HEK293 (cell line): ENCODE measurements around the gene TSHZ2.

ENCODE experiments used
- ZFP37 ChIP-seq: fragments of 450-650 bp; formaldehyde crosslinking; IDR thresholded peaks from 2 replicates; pipeline ENCODE4 v1.5.1; 2016; ENCODE audit warnings: missing biosample characterization, missing genetic modification characterization
- ZNF184 ChIP-seq: fragments of 450-650 bp; IDR thresholded peaks from 2 replicates; pipeline ENCODE4 v1.5.1; 2018; ENCODE audit warnings: missing biosample characterization, mild to moderate bottlenecking, missing genetic modification characterization
- ZNF658 ChIP-seq: fragments of 450-650 bp; formaldehyde crosslinking; IDR thresholded peaks from 2 replicates; pipeline ENCODE4; 2016; ENCODE audit warnings: missing biosample characterization, missing genetic modification characterization
- TF ChIP-seq, protein P1 (sequence below): fragments of 450-650 bp; formaldehyde crosslinking; IDR thresholded peaks from 2 replicates; pipeline ENCODE4 v1.5.1; 2016; ENCODE audit warnings: missing biosample characterization, missing genetic modification characterization, borderline replicate concordance
- TF ChIP-seq, protein P2 (sequence below): fragments of 450-650 bp; formaldehyde crosslinking; IDR thresholded peaks from 2 replicates; pipeline ENCODE4 v1.5.1; 2016; ENCODE audit warnings: missing biosample characterization, missing genetic modification characterization

DNA sequence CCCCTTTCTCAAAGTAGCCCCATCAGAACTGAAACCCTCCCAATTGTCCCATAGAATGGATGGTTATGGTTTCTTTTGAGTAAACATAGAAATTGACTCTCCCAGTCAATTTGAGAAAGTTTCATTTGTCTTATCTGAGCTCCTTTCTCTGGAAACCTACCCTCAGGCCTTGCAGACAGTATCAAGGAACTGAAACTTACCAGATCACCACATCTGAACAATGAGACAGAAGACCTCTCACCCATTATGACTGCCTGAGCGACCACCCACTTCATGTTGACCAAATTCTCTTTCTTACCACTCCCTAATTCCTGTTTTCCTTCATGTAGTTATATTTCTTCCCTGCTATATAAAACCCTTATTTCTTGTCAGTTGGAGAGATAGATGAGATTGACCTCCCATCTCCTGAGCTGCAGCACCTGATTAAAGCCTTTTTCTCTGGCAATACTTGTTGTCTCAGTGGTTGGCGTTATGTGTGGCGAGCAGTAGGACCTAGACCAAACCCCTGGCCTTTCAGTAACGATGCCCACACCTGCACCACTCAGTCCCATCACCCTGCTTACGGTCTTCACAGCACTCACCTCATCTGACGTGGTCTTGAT, 482.6 kb downstream of the TSHZ2 start:
- TF ChIP-seq, protein P1, sequence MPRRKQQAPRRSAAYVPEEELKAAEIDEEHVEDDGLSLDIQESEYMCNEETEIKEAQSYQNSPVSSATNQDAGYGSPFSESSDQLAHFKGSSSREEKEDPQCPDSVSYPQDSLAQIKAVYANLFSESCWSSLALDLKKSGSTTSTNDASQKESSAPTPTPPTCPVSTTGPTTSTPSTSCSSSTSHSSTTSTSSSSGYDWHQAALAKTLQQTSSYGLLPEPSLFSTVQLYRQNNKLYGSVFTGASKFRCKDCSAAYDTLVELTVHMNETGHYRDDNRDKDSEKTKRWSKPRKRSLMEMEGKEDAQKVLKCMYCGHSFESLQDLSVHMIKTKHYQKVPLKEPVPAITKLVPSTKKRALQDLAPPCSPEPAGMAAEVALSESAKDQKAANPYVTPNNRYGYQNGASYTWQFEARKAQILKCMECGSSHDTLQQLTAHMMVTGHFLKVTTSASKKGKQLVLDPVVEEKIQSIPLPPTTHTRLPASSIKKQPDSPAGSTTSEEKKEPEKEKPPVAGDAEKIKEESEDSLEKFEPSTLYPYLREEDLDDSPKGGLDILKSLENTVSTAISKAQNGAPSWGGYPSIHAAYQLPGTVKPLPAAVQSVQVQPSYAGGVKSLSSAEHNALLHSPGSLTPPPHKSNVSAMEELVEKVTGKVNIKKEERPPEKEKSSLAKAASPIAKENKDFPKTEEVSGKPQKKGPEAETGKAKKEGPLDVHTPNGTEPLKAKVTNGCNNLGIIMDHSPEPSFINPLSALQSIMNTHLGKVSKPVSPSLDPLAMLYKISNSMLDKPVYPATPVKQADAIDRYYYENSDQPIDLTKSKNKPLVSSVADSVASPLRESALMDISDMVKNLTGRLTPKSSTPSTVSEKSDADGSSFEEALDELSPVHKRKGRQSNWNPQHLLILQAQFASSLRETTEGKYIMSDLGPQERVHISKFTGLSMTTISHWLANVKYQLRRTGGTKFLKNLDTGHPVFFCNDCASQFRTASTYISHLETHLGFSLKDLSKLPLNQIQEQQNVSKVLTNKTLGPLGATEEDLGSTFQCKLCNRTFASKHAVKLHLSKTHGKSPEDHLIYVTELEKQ (tag by site-specific recombination): no peak
- TF ChIP-seq, protein P2, sequence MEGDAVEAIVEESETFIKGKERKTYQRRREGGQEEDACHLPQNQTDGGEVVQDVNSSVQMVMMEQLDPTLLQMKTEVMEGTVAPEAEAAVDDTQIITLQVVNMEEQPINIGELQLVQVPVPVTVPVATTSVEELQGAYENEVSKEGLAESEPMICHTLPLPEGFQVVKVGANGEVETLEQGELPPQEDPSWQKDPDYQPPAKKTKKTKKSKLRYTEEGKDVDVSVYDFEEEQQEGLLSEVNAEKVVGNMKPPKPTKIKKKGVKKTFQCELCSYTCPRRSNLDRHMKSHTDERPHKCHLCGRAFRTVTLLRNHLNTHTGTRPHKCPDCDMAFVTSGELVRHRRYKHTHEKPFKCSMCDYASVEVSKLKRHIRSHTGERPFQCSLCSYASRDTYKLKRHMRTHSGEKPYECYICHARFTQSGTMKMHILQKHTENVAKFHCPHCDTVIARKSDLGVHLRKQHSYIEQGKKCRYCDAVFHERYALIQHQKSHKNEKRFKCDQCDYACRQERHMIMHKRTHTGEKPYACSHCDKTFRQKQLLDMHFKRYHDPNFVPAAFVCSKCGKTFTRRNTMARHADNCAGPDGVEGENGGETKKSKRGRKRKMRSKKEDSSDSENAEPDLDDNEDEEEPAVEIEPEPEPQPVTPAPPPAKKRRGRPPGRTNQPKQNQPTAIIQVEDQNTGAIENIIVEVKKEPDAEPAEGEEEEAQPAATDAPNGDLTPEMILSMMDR (tag by site-specific recombination): no peak
- TF ChIP-seq ZFP37 (tag by site-specific recombination) (no peak), ZNF658 (tag by site-specific recombination) (no peak), ZNF184 (tag by site-specific recombination) (no peak)
